G401 (cell line): Measurements from ENCODE around the gene MGAT5. TPM values are rescaled to one million over a fixed set of nuclear protein-coding genes. Genes with fewer than 3 reads are reported as not detected.

Source experiments
- DNase-seq: peaks from one replicate; pipeline ENCODE4 v3.0.0-alpha.2; 2015; ENCODE audit warnings: low spot score
- in situ Hi-C: cut with HindIII; loops from 2 replicates; pipeline ENCODE4 v1.10.0; 2016; ENCODE audit warnings: low sequenced_read_pairs, mixed read lengths
- total RNA-seq: library from RNA; depleted of rRNA; stranded (reverse); fragments of >200 nt; shearing (Covaris generic); gene quantifications from 2 replicates; pipeline ENCODE4 v1.2.3, GENCODE V29; 2014; rRNA removed

The MGAT5 gene
- total RNA-seq = 0.07 and 0.31 TPM in 2 replicates

- in situ Hi-C loops = no loop called here
- DNase-seq = peak; percentile 70
These were observed at the start of gene MGAT5 for GRCh38 chr2:134253804-134254203. Gene MGAT5, plus strand, starts transcription at chr2:134254072. Its CDS starts 332 bp downstream, at chr2:134254404.

GRCh38 chr2:134205087-134205486 is 48.8 kb upstream of the MGAT5 start:
- in situ Hi-C loops = no loop called here
- no peak for DNase-seq

- DNase-seq = no peak
- in situ Hi-C loops = no loop called here
These were observed 47.8 kb upstream of the MGAT5 start for GRCh38 chr2:134206031-134206430.

- in situ Hi-C loops = no loop called here
- DNase-seq = no peak
These were observed 47.3 kb upstream of the MGAT5 start for GRCh38 chr2:134206573-134206972.

- in situ Hi-C loops = no loop called here
- DNase-seq = peak; percentile 37
These were observed 46.2 kb upstream of the MGAT5 start for GRCh38 chr2:134207589-134208209.

- no peak for DNase-seq
- in situ Hi-C loops = no loop called here
These were observed 45.0 kb upstream of the MGAT5 start for GRCh38 chr2:134208825-134209224.

GRCh38 chr2:134212746-134213145 is 41.1 kb upstream of the MGAT5 start:
- DNase-seq = no peak
- in situ Hi-C loops = no loop called here

- no peak for DNase-seq
- in situ Hi-C loops = no loop called here
These were observed 37.6 kb upstream of the MGAT5 start for GRCh38 chr2:134216152-134216829.

GRCh38 chr2:134217351-134217750 is 36.5 kb upstream of the MGAT5 start:
- DNase-seq = no peak
- in situ Hi-C loops = no loop called here

- in situ Hi-C loops = no loop called here
- no peak for DNase-seq
These were observed 35.9 kb upstream of the MGAT5 start for GRCh38 chr2:134217924-134218323.

GRCh38 chr2:134218414-134218813 is 35.5 kb upstream of the MGAT5 start:
- DNase-seq = no peak
- in situ Hi-C loops = no loop called here

- DNase-seq = no peak
- in situ Hi-C loops = no loop called here
These were observed 34.8 kb upstream of the MGAT5 start for GRCh38 chr2:134218930-134219658.

- in situ Hi-C loops = no loop called here
- peak; percentile 27 for DNase-seq
These were observed 33.4 kb upstream of the MGAT5 start for GRCh38 chr2:134220344-134220974.

GRCh38 chr2:134224005-134224404 is 29.9 kb upstream of the MGAT5 start:
- no peak for DNase-seq
- in situ Hi-C loops = no loop called here

GRCh38 chr2:134225173-134225572 is 28.7 kb upstream of the MGAT5 start:
- no peak for DNase-seq
- in situ Hi-C loops = no loop called here

GRCh38 chr2:134225841-134226240 is 28.0 kb upstream of the MGAT5 start:
- in situ Hi-C loops = no loop called here
- DNase-seq = no peak

- in situ Hi-C loops = no loop called here
These were observed 27.3 kb upstream of the MGAT5 start for GRCh38 chr2:134226601-134227000.

GRCh38 chr2:134227666-134228065 is 26.2 kb upstream of the MGAT5 start:
- in situ Hi-C loops = no loop called here
- peak; percentile 59 for DNase-seq

More at GRCh38 chr2:134226601-134227000, 27.3 kb upstream of the MGAT5 start:
- DNase-seq = no peak

GRCh38 chr2:134228493-134228903 is 25.4 kb upstream of the MGAT5 start:
- no peak for DNase-seq
- in situ Hi-C loops = no loop called here

GRCh38 chr2:134229540-134229939 is 24.3 kb upstream of the MGAT5 start:
- in situ Hi-C loops = no loop called here
- DNase-seq = no peak
